BJ (cell line): ENCODE measurements around the gene THAP6. TPM values are rescaled to one million over a fixed set of nuclear protein-coding genes. Genes with fewer than 3 reads are reported as not detected.

Experiments
- CTCF ChIA-PET: fragments of 350-600 bp; formaldehyde crosslinking; extraction: SDS; loops from one replicate; lab custom pipeline; 2021; ENCODE audit warnings: antibody characterized with exemption, inconsistent platforms; lab: Yijun Ruan, JAX
- POLR2A ChIA-PET: fragments of 300-600 bp; sonication (Branson Sonifier 250); formaldehyde crosslinking; extraction: SDS; loops from one replicate; lab custom pipeline; 2021; ENCODE audit warnings: antibody characterized with exemption; lab: Charles Lee
- DNase-seq: peaks from one replicate; pipeline ENCODE4 v3.0.0-alpha.2; 2011; ENCODE audit warnings: low read depth
- H3K27me3 ChIP-seq: 2 replicates; pipeline ENCODE4 v1.6.0; 2011; ENCODE audit warnings: low read length; ENCODE audit not compliant: control insufficient read depth, insufficient read depth
- H3K36me3 ChIP-seq: 2 replicates; pipeline ENCODE4 v1.5.1; 2011; ENCODE audit warnings: low read length; ENCODE audit not compliant: control insufficient read depth, insufficient read depth
- H3K4me3 ChIP-seq: 2 replicates; pipeline ENCODE4 v1.5.1; 2011; ENCODE audit warnings: low read depth, mild to moderate bottlenecking, control low read depth, low read length
- CTCF ChIP-seq: IDR thresholded peaks from 2 replicates; pipeline ENCODE4 v1.5.1; 2011; ENCODE audit warnings: low read depth, mild to moderate bottlenecking, control low read depth, inconsistent platforms, low read length, moderate library complexity; ENCODE audit not compliant: insufficient read depth
- polyA plus RNA-seq: library from polyadenylated mRNA; depleted of rRNA; stranded (reverse); fragments of >200 nt; gene quantifications from 2 replicates; pipeline ENCODE4 v1.2.3, GENCODE V29; 2011

THAP6 gene
- polyA plus RNA-seq, 1 experiment, result 7.3 TPM

- H3K4me3 ChIP-seq, result no peak overlapping the region
- CTCF ChIA-PET, result interaction anchor here (0.7 to 1.0 kb wide), 3 partner anchors 9 to 359 kb away, joined by 3 read pairs; no protein-coding TSS in a partner anchor
- POLR2A ChIA-PET, result no interaction called here
- H3K36me3 ChIP-seq, result peaks cover 4% of the 10 kb centered on the region
- peak; percentile 17 for TF ChIP-seq CTCF
- H3K27me3 ChIP-seq, result no peaks in the 10 kb centered on the region
- no peak for DNase-seq
Observed at GRCh38 chr4:75490155-75490554, 24.1 kb upstream of the THAP6 start.

GRCh38 chr4:75494563-75494962 is 19.7 kb upstream of the THAP6 start:
- ChIA-PET POLR2A (no interaction called here), CTCF (no interaction called here)

GRCh38 chr4:75495476-75495875 is 18.8 kb upstream of the THAP6 start:
- no peak for TF ChIP-seq CTCF
- Histone ChIP-seq H3K27me3 (no peaks in the 10 kb centered on the region), H3K4me3 (no peak overlapping the region), H3K36me3 (no peaks in the 10 kb centered on the region)
- ChIA-PET POLR2A (interaction anchor here (0.6 kb wide), 1 partner anchor 19 kb away, joined by 3 read pairs; the partner anchor contains the start of genes RCHY1 and THAP6), CTCF (no interaction called here)
- no peak for DNase-seq

More at GRCh38 chr4:75494563-75494962, 19.7 kb upstream of the THAP6 start:
- Histone ChIP-seq H3K27me3 (no peaks in the 10 kb centered on the region), H3K36me3 (peaks cover 2% of the 10 kb centered on the region; the same call in 1 of the 2 replicates), H3K4me3 (no peak overlapping the region)
- DNase-seq, result peak; percentile 68
- TF ChIP-seq CTCF, result no peak

GRCh38 chr4:75496406-75496805 is 17.9 kb upstream of the THAP6 start:
- TF ChIP-seq CTCF, result no peak
- H3K4me3 ChIP-seq, result no peak overlapping the region
- POLR2A ChIA-PET, result no interaction called here
- CTCF ChIA-PET, result interaction anchor here (1.4 kb wide), 1 partner anchor 9 kb away, joined by 4 read pairs; no protein-coding TSS in a partner anchor
- DNase-seq, result no peak
- H3K27me3 ChIP-seq, result no peaks in the 10 kb centered on the region
- no peaks in the 10 kb centered on the region for H3K36me3 ChIP-seq

- no peaks in the 10 kb centered on the region for H3K27me3 ChIP-seq
- no peak for TF ChIP-seq CTCF
- POLR2A ChIA-PET, result no interaction called here
- DNase-seq, result no peak
- no peak overlapping the region for H3K4me3 ChIP-seq
- CTCF ChIA-PET, result interaction anchor here (1.4 kb wide), 1 partner anchor 8 kb away, joined by 4 read pairs; no protein-coding TSS in a partner anchor
- H3K36me3 ChIP-seq, result no peaks in the 10 kb centered on the region
Observed at GRCh38 chr4:75497133-75497532, 17.1 kb upstream of the THAP6 start.
